ENCODE data around the gene ARL6.

- TF ChIP-seq CTCF (IDR thresholded peaks at IDR 0.05; ENCODE audit: low read depth, low read length) (no peak), POLR2A (IDR thresholded peaks at IDR 0.05; ENCODE audit: extremely low read depth, insufficient read length) (no peak), MAX (IDR thresholded peaks at IDR 0.05; ENCODE audit: low read depth, low read length) (no peak), MYC (IDR thresholded peaks at IDR 0.05; ENCODE audit: low read depth, low read length) (no peak)
These were observed 52.3 kb downstream of the ARL6 start for GRCh38 chr3:97816811-97817210.
